Measurements from ENCODE around the gene PCBP3.

DNA sequence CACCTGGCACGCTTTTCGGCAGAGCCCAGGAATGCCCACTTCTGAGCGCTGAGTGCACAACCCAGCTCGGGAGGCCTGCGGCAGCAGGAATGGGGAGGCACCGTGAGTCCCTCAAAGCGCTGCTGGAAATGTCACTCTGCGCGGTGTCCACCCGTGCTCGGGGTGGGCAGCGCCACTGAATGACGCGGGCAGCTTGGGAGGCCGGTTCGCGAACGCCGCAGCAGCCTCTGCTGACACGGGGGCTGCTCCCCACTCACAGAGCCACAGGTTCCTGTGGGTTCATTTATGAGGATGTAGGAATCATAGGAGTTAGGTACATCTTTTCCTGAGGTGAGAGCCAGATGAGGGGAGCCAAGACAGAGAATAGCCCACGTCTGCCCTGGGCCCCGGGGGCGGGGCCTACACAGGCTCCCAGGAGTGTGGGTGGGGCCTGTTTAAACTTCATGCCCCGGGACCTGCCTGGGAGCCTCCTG lies 191.3 kb downstream of the PCBP3 start:
- TF ChIP-seq, protein P1, sequence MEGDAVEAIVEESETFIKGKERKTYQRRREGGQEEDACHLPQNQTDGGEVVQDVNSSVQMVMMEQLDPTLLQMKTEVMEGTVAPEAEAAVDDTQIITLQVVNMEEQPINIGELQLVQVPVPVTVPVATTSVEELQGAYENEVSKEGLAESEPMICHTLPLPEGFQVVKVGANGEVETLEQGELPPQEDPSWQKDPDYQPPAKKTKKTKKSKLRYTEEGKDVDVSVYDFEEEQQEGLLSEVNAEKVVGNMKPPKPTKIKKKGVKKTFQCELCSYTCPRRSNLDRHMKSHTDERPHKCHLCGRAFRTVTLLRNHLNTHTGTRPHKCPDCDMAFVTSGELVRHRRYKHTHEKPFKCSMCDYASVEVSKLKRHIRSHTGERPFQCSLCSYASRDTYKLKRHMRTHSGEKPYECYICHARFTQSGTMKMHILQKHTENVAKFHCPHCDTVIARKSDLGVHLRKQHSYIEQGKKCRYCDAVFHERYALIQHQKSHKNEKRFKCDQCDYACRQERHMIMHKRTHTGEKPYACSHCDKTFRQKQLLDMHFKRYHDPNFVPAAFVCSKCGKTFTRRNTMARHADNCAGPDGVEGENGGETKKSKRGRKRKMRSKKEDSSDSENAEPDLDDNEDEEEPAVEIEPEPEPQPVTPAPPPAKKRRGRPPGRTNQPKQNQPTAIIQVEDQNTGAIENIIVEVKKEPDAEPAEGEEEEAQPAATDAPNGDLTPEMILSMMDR (IDR thresholded peaks at IDR 0.05; ENCODE audit: insufficient read depth, low read length, poor library complexity, severe bottlenecking) = no peak
- TF ChIP-seq EZH2phosphoT487 (conservative IDR thresholded peaks at IDR 0.05; ENCODE audit: low read length) = no peak

Measured in SU-DHL-6 (cell line).